ENCODE measurements around the gene AKT2.
"Not testable (repeated sequence)": the region's sequence is repeated elsewhere in the genome, so short reads cannot be mapped to it uniquely, and the experiment has no call there.

The AKT2 gene

GRCh38 chr19:40232949-40233810, 52.0 kb downstream of the AKT2 start:
- no peak for DNase-seq

GRCh38 chr19:40232479-40232878, 52.7 kb downstream of the AKT2 start:
- no peak for DNase-seq

- no peak for DNase-seq
Observed at GRCh38 chr19:40231544-40232424, 53.4 kb downstream of the AKT2 start.

GRCh38 chr19:40231057-40231456, 54.1 kb downstream of the AKT2 start:
- no peak for DNase-seq

GRCh38 chr19:40229926-40230417, 55.2 kb downstream of the AKT2 start:
- DNase-seq, result no peak

- DNase-seq, result no peak
Observed at GRCh38 chr19:40229484-40229883, 55.7 kb downstream of the AKT2 start.

- DNase-seq, result no peak
Observed at GRCh38 chr19:40228863-40229262, 56.3 kb downstream of the AKT2 start.

GRCh38 chr19:40228346-40228745, 56.8 kb downstream of the AKT2 start:
- no peak for DNase-seq

- DNase-seq, result no peak
Observed at GRCh38 chr19:40225440-40226305, 59.5 kb downstream of the AKT2 start.

- no peak for DNase-seq
Observed at GRCh38 chr19:40224342-40225150, 60.6 kb downstream of the AKT2 start.

- no peak for DNase-seq
Observed at GRCh38 chr19:40223135-40223822, 61.9 kb downstream of the AKT2 start.

- DNase-seq, result peak; percentile 75
Observed at GRCh38 chr19:40221858-40222619, 63.1 kb downstream of the AKT2 start.

GRCh38 chr19:40220674-40221073, 64.5 kb downstream of the AKT2 start:
- no peak for DNase-seq

- no peak for DNase-seq
Observed at GRCh38 chr19:40219721-40220276, 65.3 kb downstream of the AKT2 start.

- DNase-seq, result not testable (repeated sequence)
Observed at GRCh38 chr19:40219029-40219428, 66.1 kb downstream of the AKT2 start.

GRCh38 chr19:40217934-40218890, 66.9 kb downstream of the AKT2 start, which contains the start of gene TTC9B:
Gene TTC9B, minus strand, starts transcription at chr19:40218384. Its CDS starts 3 bp downstream, at chr19:40218381.
- no peak for DNase-seq

GRCh38 chr19:40217027-40217810, 67.9 kb downstream of the AKT2 start:
- DNase-seq, result no peak

- DNase-seq, result no peak
Observed at GRCh38 chr19:40216777-40217026, 68.4 kb downstream of the AKT2 start.

All from NCI-H524 treated with DMSO at 0.1 percent for 48 hours (cell line).